ENCODE results near the gene RNPEP.
"Not testable (repeated sequence)": the region's sequence is repeated elsewhere in the genome, so short reads cannot be mapped to it uniquely, and the experiment has no call there.

GRCh38 chr1:201962382-201962781, 20.1 kb upstream of the RNPEP start:
- TF ChIP-seq POLR2AphosphoS5 (IDR thresholded peaks at IDR 0.05; ENCODE audit: borderline replicate concordance, low read depth, low read length); EZH2 (IDR thresholded peaks at IDR 0.05); FOXP2 (optimal IDR thresholded peaks at IDR 0.05; ENCODE audit: control extremely low read depth, extremely low read length, insufficient read depth): not testable (repeated sequence)
